ENCODE results near the gene PTGFRN. TPM values are rescaled to one million over a fixed set of nuclear protein-coding genes. Genes with fewer than 3 reads are reported as not detected.

Gene PTGFRN
- total and polyA plus RNA-seq, 9 of the 15 experiments (the other 6 are each of a cell fraction or from before 2014, with no cell fraction given), result 17.3 to 33.1 (median 25.7) TPM

DNA sequence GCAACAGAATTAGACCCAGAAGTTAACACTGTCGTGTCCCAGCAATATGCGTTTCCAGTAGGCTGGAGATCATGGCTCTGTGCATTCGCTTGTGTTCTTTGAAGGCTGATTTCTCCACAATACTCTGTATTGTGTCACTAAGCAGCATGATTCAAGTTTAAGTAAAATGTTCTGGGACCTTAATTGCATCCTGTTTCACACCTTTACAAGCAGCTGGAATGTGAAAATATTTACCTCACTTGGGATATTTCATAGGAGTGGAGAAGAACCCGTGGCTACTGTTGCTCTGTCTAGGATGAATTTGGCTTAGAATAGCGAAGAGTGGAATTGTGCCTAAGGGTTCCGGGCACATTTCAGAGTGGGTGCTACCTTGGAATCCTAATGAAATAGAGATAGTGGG, 6.3 kb downstream of the PTGFRN start (continued):
- TF ChIP-seq ZNF408 (CRISPR knock-in tag; IDR thresholded peaks at IDR 0.05; ENCODE audit: low read depth), result no peak
- TF ChIP-seq, protein P1, sequence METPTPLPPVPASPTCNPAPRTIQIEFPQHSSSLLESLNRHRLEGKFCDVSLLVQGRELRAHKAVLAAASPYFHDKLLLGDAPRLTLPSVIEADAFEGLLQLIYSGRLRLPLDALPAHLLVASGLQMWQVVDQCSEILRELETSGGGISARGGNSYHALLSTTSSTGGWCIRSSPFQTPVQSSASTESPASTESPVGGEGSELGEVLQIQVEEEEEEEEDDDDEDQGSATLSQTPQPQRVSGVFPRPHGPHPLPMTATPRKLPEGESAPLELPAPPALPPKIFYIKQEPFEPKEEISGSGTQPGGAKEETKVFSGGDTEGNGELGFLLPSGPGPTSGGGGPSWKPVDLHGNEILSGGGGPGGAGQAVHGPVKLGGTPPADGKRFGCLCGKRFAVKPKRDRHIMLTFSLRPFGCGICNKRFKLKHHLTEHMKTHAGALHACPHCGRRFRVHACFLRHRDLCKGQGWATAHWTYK (CRISPR knock-in tag; IDR thresholded peaks at IDR 0.05), result no peak
- TF ChIP-seq NFIC (IDR thresholded peaks at IDR 0.05), result no peak

- Histone ChIP-seq H3K9ac (ENCODE audit: insufficient read depth in 1 of 2, low read depth in 2 of 2, low read length in 2 of 2) (peak overlapping the region in 1 of 2 experiments; percentile 79; a peak in 2 of 4 replicates), H3K4me1 (replicated peaks in 1 of 2; ENCODE audit: control insufficient read depth in 2 of 2, insufficient read depth in 2 of 2, low read length in 2 of 2) (peaks cover 25 to 65% of the 10 kb centered on the region in 2 experiments), H3K9me3 (replicated peaks; ENCODE audit: control insufficient read depth, insufficient read depth, low read depth, low read length) (no peaks in the 10 kb centered on the region), H3K9me1 (ENCODE audit: control insufficient read depth, insufficient read depth, low read length) (peaks cover 7% of the 10 kb centered on the region), H3K27me3 (ENCODE audit: control insufficient read depth in 2 of 2, insufficient read depth in 2 of 2, low read length in 2 of 2) (no peaks in the 10 kb centered on the region), H2AFZ (ENCODE audit: low read depth, low read length) (no peak overlapping the region), H3K27ac (ENCODE audit: extremely low read depth, low read depth, low read length) (no peak overlapping the region), H4K20me1 (replicated peaks; ENCODE audit: control insufficient read depth, insufficient read depth, low read length) (no peaks in the 10 kb centered on the region), H3K79me2 (ENCODE audit: control insufficient read depth, insufficient read depth, low read length) (peaks cover 85% of the 10 kb centered on the region), H3K4me3 (no peak overlapping the region), H3K36me3 (ENCODE audit: control insufficient read depth, insufficient read depth, low read length) (peaks cover 10% of the 10 kb centered on the region; the same call in 2 of the 3 replicates), H3K4me2 (ENCODE audit: insufficient read depth, low read length) (no peak overlapping the region; the same call in 1 of the 2 replicates)
- intact Hi-C loops (cut with micrococcal nuclease), result loop anchor here (5.0 kb wide), 2 partner anchors 69 to 179 kb away; no protein-coding TSS in a partner anchor
- 54% methylated on average over 14 of the region's 14 CpGs for WGBS (ENCODE audit: insufficient coverage, low coverage, missing lambda C conversion rate)
- in situ Hi-C loops (cut with MboI), result no loop called here
- POLR2A ChIA-PET, result interaction anchor here (0.6 to 2.4 kb wide), 8 partner anchors 9 to 180 kb away, joined by 3 to 12 read pairs (median 4); no protein-coding TSS in a partner anchor
- CTCF ChIA-PET (ENCODE audit: low intra/inter-chr PET ratio), result no interaction called here
- DNase-seq (ENCODE audit: extremely low read depth in 1 of 4, low spot score in 3 of 4), result no peak
- FAIRE-seq, result no peak
- BruUV-seq (replicated peaks), result no TSS peak
- ATAC-seq, result peak; percentile 7; the same call in 2 of the 3 replicates
- TF ChIP-seq GABPA (tag; conservative IDR thresholded peaks at IDR 0.05; ENCODE audit: low read depth), result 0 out of 2 replicates have a peak, but pooled peaks have one; percentile 26
- TF ChIP-seq MYC (IDR thresholded peaks at IDR 0.05; ENCODE audit: low read depth, low read length), result no peak
- TF ChIP-seq MYC (CRISPR knock-in tag; IDR thresholded peaks at IDR 0.05; ENCODE audit: borderline replicate concordance, low read depth), result no peak
- no peak for TF ChIP-seq NFIX (CRISPR knock-in tag; IDR thresholded peaks at IDR 0.05; ENCODE audit: low read depth)
- TF ChIP-seq, protein P2, sequence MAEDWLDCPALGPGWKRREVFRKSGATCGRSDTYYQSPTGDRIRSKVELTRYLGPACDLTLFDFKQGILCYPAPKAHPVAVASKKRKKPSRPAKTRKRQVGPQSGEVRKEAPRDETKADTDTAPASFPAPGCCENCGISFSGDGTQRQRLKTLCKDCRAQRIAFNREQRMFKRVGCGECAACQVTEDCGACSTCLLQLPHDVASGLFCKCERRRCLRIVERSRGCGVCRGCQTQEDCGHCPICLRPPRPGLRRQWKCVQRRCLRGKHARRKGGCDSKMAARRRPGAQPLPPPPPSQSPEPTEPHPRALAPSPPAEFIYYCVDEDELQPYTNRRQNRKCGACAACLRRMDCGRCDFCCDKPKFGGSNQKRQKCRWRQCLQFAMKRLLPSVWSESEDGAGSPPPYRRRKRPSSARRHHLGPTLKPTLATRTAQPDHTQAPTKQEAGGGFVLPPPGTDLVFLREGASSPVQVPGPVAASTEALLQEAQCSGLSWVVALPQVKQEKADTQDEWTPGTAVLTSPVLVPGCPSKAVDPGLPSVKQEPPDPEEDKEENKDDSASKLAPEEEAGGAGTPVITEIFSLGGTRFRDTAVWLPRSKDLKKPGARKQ (CRISPR knock-in tag; IDR thresholded peaks at IDR 0.05), result no peak
- 0 out of 4 replicates have a peak, but pooled peaks of 1 of the 2 experiments have one; percentile 24 for TF ChIP-seq HDAC1 (IDR thresholded peaks at IDR 0.05)
- TF ChIP-seq ZSCAN32 (CRISPR knock-in tag; IDR thresholded peaks at IDR 0.05), result no peak
- no peak for TF ChIP-seq ETV5 (CRISPR knock-in tag; IDR thresholded peaks at IDR 0.05; ENCODE audit: low read depth)
- TF ChIP-seq ZNF699 (CRISPR knock-in tag; IDR thresholded peaks at IDR 0.05; ENCODE audit: insufficient replicate concordance), result no peak
- no peak for TF ChIP-seq SNRNP70 (optimal IDR thresholded peaks at IDR 0.05; ENCODE audit: low read depth, low read length)
- no peak for TF ChIP-seq DLX4 (CRISPR knock-in tag; IDR thresholded peaks at IDR 0.05)
Observed at GRCh38 chr1:116916533-116917445, 7.1 kb downstream of the PTGFRN start.
